ENCODE measurements around the gene GID8. TPM values are rescaled to one million over a fixed set of nuclear protein-coding genes. Genes with fewer than 3 reads are reported as not detected.
A peak's percentile ranks its signal among the peaks of the same experiment; 100 is the strongest.

The GID8 gene
- total RNA-seq, 4 donors from 2014 or later: 30.4 to 57.0 (median 45.1) TPM

DNA sequence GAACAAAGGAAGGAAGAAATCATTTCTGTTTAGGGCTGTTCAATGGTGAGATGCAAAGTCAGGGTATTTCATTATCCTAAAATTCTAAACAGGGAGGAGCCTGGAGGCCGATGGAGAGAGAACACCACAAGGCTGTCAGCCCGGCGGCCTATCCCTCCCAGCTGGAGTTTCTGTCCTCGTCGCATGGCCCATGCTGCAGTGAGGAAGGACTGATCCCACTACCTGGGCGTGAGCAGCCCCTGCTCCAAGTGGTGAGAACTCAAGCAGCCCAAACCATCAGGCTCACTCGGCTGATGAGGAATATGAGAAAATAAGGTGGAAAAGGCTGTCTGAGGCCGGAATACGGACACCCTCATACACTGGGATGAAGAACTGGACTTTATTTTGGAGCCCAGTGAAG, 42.4 kb upstream of the GID8 start:
- Histone ChIP-seq H3K4me1 (peaks cover 30% of the 10 kb centered on the region), H3K36me3 (peaks cover 53% of the 10 kb centered on the region), H3K27me3 (no peaks in the 10 kb centered on the region), H3K4me3 (no peak overlapping the region), H3K9me3 (no peaks in the 10 kb centered on the region), H3K27ac (no peak overlapping the region)
- no peak for DNase-seq (ENCODE audit: low spot score in 2 of 2)
- WGBS: 95% methylated on average over 9 of the region's 9 CpGs
- no peak for TF ChIP-seq EP300 (IDR thresholded peaks at IDR 0.05)
- no peak for TF ChIP-seq POLR2A (IDR thresholded peaks at IDR 0.05)
- no peak for TF ChIP-seq POLR2AphosphoS5 (IDR thresholded peaks at IDR 0.05)

DNA sequence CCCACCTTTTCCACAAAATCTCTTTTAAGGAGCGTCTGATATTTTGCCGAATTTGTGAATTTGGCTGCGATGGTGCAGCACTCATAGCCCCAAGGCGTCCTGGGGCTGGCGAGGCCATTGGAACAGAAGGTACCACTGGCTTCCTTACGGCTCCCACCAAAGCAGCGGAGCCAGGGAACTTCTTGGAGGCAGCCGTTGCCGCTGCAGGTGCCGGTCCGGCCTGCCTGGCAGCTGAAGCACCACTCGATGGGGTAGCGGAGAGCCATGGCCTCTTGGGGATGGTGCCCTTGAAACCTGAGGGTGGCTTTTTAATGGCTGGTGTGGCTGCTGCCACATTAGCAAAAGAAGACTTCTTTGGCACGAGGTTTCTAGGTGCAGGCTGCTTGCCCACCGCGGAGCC, 41.4 kb upstream of the GID8 start:
- TF ChIP-seq, protein P1, sequence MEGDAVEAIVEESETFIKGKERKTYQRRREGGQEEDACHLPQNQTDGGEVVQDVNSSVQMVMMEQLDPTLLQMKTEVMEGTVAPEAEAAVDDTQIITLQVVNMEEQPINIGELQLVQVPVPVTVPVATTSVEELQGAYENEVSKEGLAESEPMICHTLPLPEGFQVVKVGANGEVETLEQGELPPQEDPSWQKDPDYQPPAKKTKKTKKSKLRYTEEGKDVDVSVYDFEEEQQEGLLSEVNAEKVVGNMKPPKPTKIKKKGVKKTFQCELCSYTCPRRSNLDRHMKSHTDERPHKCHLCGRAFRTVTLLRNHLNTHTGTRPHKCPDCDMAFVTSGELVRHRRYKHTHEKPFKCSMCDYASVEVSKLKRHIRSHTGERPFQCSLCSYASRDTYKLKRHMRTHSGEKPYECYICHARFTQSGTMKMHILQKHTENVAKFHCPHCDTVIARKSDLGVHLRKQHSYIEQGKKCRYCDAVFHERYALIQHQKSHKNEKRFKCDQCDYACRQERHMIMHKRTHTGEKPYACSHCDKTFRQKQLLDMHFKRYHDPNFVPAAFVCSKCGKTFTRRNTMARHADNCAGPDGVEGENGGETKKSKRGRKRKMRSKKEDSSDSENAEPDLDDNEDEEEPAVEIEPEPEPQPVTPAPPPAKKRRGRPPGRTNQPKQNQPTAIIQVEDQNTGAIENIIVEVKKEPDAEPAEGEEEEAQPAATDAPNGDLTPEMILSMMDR (IDR thresholded peaks at IDR 0.05): no peak
- TF ChIP-seq EP300 (IDR thresholded peaks at IDR 0.05): no peak
- TF ChIP-seq POLR2AphosphoS5 (IDR thresholded peaks at IDR 0.05): no peak
- TF ChIP-seq POLR2A (IDR thresholded peaks at IDR 0.05): no peak
- Histone ChIP-seq H3K4me1 (peaks cover 39% of the 10 kb centered on the region), H3K27me3 (no peaks in the 10 kb centered on the region), H3K27ac (no peak overlapping the region), H3K9me3 (no peaks in the 10 kb centered on the region), H3K4me3 (no peak overlapping the region), H3K36me3 (peaks cover 46% of the 10 kb centered on the region)
- 91% methylated on average over 8 of the region's 16 CpGs for WGBS
- no peak for DNase-seq (ENCODE audit: low spot score in 2 of 2)

DNA sequence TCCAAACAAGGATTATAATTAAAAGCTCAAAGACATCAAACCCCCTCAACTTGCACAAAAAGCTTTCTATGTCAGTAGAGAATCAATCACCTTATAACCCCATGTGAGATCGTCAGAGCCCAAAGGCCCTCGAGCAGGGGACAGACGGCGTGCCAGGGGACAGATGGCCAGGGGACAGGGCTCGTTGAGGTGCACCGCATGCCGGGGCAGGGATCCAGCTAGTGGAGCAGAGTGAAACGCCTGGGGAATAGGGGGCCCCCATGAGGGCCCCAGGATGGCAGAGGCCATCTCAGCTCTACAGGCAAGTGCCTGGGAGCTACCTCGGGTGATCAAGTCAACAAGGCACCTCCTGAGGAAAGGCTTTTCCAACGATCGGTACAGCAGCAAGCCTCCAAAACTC, 40.3 kb upstream of the GID8 start:
- TF ChIP-seq, protein P1 (IDR thresholded peaks at IDR 0.05): no peak
- TF ChIP-seq EP300 (IDR thresholded peaks at IDR 0.05): no peak
- no peak for TF ChIP-seq POLR2AphosphoS5 (IDR thresholded peaks at IDR 0.05)
- no peak for TF ChIP-seq POLR2A (IDR thresholded peaks at IDR 0.05)
- Histone ChIP-seq H3K4me3 (no peak overlapping the region), H3K4me1 (peaks cover 39% of the 10 kb centered on the region), H3K9me3 (no peaks in the 10 kb centered on the region), H3K27me3 (no peaks in the 10 kb centered on the region), H3K36me3 (peaks cover 44% of the 10 kb centered on the region), H3K27ac (no peak overlapping the region)
- 40% methylated on average over 11 of the region's 11 CpGs for WGBS
- no peak for DNase-seq (ENCODE audit: low spot score in 2 of 2)

DNA sequence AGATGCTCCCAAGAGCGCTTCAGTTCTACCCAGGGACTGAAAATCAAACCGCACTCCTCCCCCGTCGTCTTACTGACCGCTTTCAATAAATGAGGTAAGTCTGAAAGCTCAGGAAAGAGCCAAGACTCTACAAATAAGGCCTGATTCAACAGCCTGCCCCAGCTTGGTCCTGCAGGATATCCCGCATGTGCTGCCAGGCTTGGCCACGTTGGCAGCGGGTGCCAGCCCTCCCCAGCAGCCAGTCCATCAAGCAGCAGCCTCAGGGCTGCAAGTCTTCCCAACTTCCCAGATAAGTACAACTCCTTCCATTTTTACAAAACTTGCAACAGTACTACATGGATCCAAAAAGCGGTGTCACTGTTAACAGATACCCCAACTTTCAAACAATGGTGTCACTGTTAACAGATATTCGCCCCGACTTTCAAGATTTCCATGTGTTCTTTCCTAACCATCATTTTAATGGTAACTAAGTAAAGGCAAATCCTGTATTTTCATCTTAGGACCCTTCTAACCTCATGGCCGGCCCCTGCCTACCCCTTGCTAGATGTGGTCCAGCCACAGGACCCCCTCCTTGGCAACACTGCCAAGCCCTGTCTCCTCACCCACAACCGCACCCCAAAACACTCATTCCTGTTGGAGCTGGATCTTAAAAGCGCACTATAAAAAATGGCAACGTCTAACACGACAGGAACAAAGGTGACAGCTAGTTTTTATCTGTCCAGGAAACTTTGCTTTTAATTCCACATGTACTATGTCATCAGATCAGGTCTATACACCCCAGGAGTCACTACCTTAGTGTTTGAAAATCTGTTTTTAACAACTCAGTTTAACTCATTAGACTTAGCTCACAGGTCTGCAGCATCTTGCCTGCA, 39.6 kb upstream of the GID8 start:
- H3K27ac ChIP-seq: no peak overlapping the region
- no peak overlapping the region for H3K4me3 ChIP-seq
- H3K27me3 ChIP-seq: no peaks in the 10 kb centered on the region
- H3K36me3 ChIP-seq: peaks cover 44% of the 10 kb centered on the region
- TF ChIP-seq POLR2AphosphoS5 (IDR thresholded peaks at IDR 0.05) (no peak), EP300 (IDR thresholded peaks at IDR 0.05) (no peak), POLR2A (IDR thresholded peaks at IDR 0.05) (no peak)
- TF ChIP-seq, protein P1 (IDR thresholded peaks at IDR 0.05): no peak
- no peaks in the 10 kb centered on the region for H3K9me3 ChIP-seq
- DNase-seq (ENCODE audit: low spot score in 2 of 2): no peak
- H3K4me1 ChIP-seq: peaks cover 39% of the 10 kb centered on the region
- WGBS: 60% methylated on average over 16 of the region's 16 CpGs

DNA sequence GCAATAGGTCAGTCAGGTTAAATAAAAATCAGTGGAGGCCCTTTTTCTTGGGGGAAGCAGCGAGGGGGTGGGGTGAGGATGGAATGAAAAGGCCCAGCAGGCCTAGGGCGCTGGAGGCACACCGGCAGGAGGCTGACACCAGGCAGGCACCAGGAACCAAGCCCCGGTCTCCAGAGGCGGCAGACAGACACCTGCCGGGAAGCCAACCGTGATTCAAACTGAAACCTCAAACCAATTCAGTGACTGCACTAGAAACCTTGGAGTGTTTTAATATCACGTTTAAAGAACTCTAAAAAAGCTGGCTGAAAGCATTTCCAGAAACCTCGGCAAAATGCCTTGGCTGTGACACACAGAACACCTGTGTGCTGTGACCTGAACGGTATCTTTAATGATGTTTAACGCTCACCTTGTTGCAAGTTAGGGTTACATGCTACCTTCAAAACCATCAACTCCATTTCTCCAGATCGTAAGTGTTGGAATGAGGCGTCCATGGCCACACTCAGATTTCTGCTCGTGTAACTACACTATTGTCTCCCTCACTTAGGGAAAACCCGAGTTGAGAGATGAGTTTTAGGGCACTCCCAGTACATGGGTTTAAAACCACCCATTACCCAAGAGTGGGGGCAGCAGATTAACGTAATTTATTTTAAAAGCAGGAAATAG, 38.8 kb upstream of the GID8 start:
- peaks cover 39% of the 10 kb centered on the region for H3K4me1 ChIP-seq
- DNase-seq (ENCODE audit: low spot score in 2 of 2): peak in 1 of 2 donors; percentile 57
- no peaks in the 10 kb centered on the region for H3K9me3 ChIP-seq
- H3K27ac ChIP-seq: no peak overlapping the region
- H3K36me3 ChIP-seq: peaks cover 44% of the 10 kb centered on the region
- no peaks in the 10 kb centered on the region for H3K27me3 ChIP-seq
- WGBS: 34% methylated on average over 16 of the region's 16 CpGs
- H3K4me3 ChIP-seq: no peak overlapping the region
- TF ChIP-seq EP300 (IDR thresholded peaks at IDR 0.05) (no peak), POLR2AphosphoS5 (IDR thresholded peaks at IDR 0.05) (no peak), POLR2A (IDR thresholded peaks at IDR 0.05) (no peak)
- TF ChIP-seq, protein P1 (IDR thresholded peaks at IDR 0.05): no peak
